WTC11 (cell line): Measurements from ENCODE around the gene PIGV.

ENCODE experiments used
- ATF3 ChIP-seq: sonication (generic); formaldehyde crosslinking; conservative IDR thresholded peaks from 2 replicates; pipeline ENCODE4 v1.8.1; 2022; ENCODE audit warnings: mild to moderate bottlenecking, missing genetic modification reagents
- CREM ChIP-seq: sonication (generic); formaldehyde crosslinking; IDR thresholded peaks from 2 replicates; pipeline ENCODE4 v1.8.1; 2022; ENCODE audit warnings: mild to moderate bottlenecking, missing genetic modification reagents, moderate library complexity
- CTCF ChIP-seq: fragments of 200-600 bp; IDR thresholded peaks from 2 replicates; pipeline ENCODE4 v1.8.0; 2022; ENCODE audit warnings: antibody characterized with exemption
- E2F5 ChIP-seq: sonication (generic); formaldehyde crosslinking; IDR thresholded peaks from 2 replicates; pipeline ENCODE4 v1.8.1; 2022; ENCODE audit warnings: mild to moderate bottlenecking, moderate library complexity, missing genetic modification reagents
- ESRRA ChIP-seq: sonication (generic); formaldehyde crosslinking; IDR thresholded peaks from 2 replicates; pipeline ENCODE4 v1.8.1; 2022; ENCODE audit warnings: mild to moderate bottlenecking, missing genetic modification reagents, borderline replicate concordance
- TEAD1 ChIP-seq: sonication (generic); formaldehyde crosslinking; IDR thresholded peaks from 2 replicates; pipeline ENCODE4 v1.8.0; 2022; ENCODE audit warnings: mild to moderate bottlenecking, missing genetic modification reagents
- ZSCAN18 ChIP-seq: fragments of 250-450 bp; sonication (Bioruptor Pico); IDR thresholded peaks from 2 replicates; pipeline ENCODE4 v2.1.2; 2022; ENCODE audit warnings: mild to moderate bottlenecking, moderate library complexity

GRCh38 chr1:26799479-26800142, 11.9 kb downstream of the PIGV start:
- TF ChIP-seq CTCF (no peak), ATF3 (CRISPR knock-in tag) (no peak), E2F5 (CRISPR knock-in tag) (no peak), TEAD1 (no peak), ESRRA (CRISPR knock-in tag) (no peak), ZSCAN18 (CRISPR knock-in tag) (no peak), CREM (CRISPR knock-in tag) (no peak)
